ACC112 (cell line): Measurements from ENCODE around the gene WDR27.
A peak's percentile ranks its signal among the peaks of the same experiment; 100 is the strongest.
"Not testable (repeated sequence)": the region's sequence is repeated elsewhere in the genome, so short reads cannot be mapped to it uniquely, and the experiment has no call there.

ENCODE experiments used
- H2AFZ ChIP-seq: fragments of 200-600 bp; sonication (generic); one replicate; pipeline ENCODE4 v1.6.0; 2017; ENCODE audit warnings: antibody characterized with exemption, low read length; ENCODE audit not compliant: unreplicated experiment
- H3K27ac ChIP-seq: fragments of 200-600 bp; sonication (generic); 2 replicates; pipeline ENCODE4 v1.5.1; 2014; ENCODE audit warnings: low read depth, mild to moderate bottlenecking, antibody characterized with exemption, low read length, moderate library complexity
- H3K27me3 ChIP-seq: fragments of 200-600 bp; sonication (generic); 2 replicates; pipeline ENCODE4 v1.6.1; 2014; ENCODE audit warnings: mild to moderate bottlenecking, antibody characterized with exemption, low read length, moderate library complexity, mixed read lengths; ENCODE audit not compliant: insufficient read depth
- H3K36me3 ChIP-seq: fragments of 200-600 bp; sonication (generic); 2 replicates; pipeline ENCODE4 v1.6.1; 2016; ENCODE audit warnings: mild to moderate bottlenecking, antibody characterized with exemption, low read length, moderate library complexity, mixed read lengths; ENCODE audit not compliant: insufficient read depth
- H3K4me1 ChIP-seq: fragments of 200-600 bp; sonication (generic); one replicate; pipeline ENCODE4 v1.6.1; 2016; ENCODE audit warnings: low read length, mixed read lengths; ENCODE audit not compliant: insufficient read depth, unreplicated experiment, control insufficient read depth
- H3K4me3 ChIP-seq: fragments of 200-600 bp; sonication (generic); 2 replicates; pipeline ENCODE4 v1.5.1; 2014; ENCODE audit warnings: mild to moderate bottlenecking, low read depth, low read length
- H3K79me2 ChIP-seq: fragments of 200-600 bp; sonication (generic); one replicate; pipeline ENCODE4 v1.6.0; 2016; ENCODE audit warnings: low read length; ENCODE audit not compliant: control insufficient read depth, unreplicated experiment, insufficient read depth

The WDR27 gene

DNA sequence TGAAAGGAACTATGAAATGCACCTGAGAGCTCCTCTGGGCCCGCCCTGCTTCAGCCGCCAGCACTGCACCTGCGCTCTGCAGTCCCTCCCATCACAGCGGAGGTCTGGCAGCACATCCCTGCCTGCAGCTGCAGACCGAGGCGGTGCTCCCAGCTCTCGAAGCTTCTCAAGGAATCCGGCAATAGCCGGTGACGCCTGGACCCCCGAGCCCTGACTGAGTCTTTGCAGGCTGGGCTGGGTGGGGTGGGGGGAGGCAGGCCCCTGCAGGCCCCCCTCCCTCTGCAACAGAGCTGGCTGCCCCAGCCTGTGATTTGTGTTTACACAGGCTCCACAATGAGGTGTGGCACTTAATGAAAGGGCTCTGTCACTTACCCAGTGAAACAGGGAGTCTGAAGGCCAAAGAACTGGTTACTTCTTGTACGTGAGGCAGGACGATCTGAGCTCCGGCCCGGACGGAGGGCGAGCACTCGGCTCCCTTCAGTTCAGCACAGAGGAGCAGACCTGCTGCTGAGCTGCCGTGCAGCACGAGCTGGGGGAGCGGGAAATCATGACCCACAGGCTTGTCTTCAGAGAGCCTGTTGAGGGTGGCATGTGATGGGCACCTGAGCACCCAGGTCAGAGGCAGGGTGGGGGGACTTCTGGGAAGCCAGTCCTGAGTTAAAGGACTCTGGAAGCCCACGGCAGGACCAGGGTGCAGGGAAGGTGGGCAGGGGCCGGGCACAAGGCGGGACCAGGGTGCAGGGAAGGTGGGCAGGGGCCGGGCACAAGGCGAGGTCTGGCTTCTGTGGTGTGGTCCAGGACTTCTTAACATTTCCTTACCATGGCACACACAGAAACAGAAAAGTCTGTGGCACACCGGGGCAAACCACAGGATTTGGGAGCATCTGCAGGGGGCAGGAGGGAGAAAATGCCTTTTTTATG, 255.9 kb downstream of the WDR27 start:
- H3K27me3 ChIP-seq, result no peaks in the 10 kb centered on the region

GRCh38 chr6:169445227-169445626, 256.6 kb downstream of the WDR27 start:
- no peaks in the 10 kb centered on the region for H3K4me1 ChIP-seq
- no peaks in the 10 kb centered on the region for H3K79me2 ChIP-seq
- no peaks in the 10 kb centered on the region for H3K27me3 ChIP-seq
- H2AFZ ChIP-seq, result no peak overlapping the region
- H3K27ac ChIP-seq, result no peak overlapping the region
- H3K36me3 ChIP-seq, result no peaks in the 10 kb centered on the region
- no peak overlapping the region for H3K4me3 ChIP-seq

More for the DNA sequence above, 255.9 kb downstream of the WDR27 start:
- H3K4me3 ChIP-seq, result no peak overlapping the region
- H3K27ac ChIP-seq, result no peak overlapping the region
- no peaks in the 10 kb centered on the region for H3K36me3 ChIP-seq
- H3K4me1 ChIP-seq, result no peaks in the 10 kb centered on the region
- no peak overlapping the region for H2AFZ ChIP-seq
- H3K79me2 ChIP-seq, result no peaks in the 10 kb centered on the region

GRCh38 chr6:169441292-169441691, 260.5 kb downstream of the WDR27 start:
- Histone ChIP-seq H3K36me3 (no peaks in the 10 kb centered on the region), H3K79me2 (no peaks in the 10 kb centered on the region), H3K4me1 (no peaks in the 10 kb centered on the region), H2AFZ (no peak overlapping the region), H3K27ac (no peak overlapping the region), H3K27me3 (no peaks in the 10 kb centered on the region), H3K4me3 (no peak overlapping the region)

DNA sequence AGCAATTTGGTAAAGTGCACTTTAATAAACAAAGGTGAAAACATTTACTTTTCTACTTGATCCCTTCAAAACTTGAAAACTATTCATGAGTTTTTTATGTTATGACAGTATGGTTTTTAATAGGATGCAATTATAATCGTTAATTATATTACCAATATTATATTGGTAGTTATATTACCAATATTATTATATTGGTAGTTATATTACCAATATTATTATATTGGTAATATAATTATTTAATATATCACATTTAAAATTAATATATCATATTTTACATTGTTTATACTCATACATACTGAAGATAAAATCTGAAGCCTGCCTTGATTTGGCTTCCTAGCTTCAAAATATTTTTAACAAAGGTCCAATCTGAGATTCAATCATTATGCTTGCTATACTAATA, 262.1 kb downstream of the WDR27 start:
- Histone ChIP-seq H3K4me3 (no peak overlapping the region), H3K4me1 (no peaks in the 10 kb centered on the region), H3K36me3 (no peaks in the 10 kb centered on the region), H3K27ac (no peak overlapping the region), H3K27me3 (no peaks in the 10 kb centered on the region), H3K79me2 (no peaks in the 10 kb centered on the region), H2AFZ (no peak overlapping the region)

DNA sequence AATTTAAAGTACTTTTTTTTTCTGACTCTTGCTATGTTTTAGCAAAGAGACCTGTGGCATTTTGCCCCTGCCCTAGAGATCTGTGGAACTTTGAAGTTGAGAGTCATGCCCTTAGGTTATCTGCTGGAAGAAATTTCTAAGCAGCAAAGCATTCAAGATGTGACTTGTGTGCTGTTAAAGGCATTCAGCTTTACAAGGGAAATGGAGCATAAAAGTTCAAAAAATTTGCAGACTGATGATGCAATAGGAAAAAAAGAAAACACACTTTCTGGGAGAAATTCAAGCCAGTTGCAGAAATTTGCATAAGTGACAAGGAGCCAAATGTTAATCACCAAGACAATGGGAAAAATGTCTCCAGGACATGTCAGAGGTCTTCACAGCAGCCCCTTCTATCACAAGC, 267.3 kb downstream of the WDR27 start:
- H3K79me2 ChIP-seq, H2AFZ ChIP-seq: not testable (repeated sequence)

DNA sequence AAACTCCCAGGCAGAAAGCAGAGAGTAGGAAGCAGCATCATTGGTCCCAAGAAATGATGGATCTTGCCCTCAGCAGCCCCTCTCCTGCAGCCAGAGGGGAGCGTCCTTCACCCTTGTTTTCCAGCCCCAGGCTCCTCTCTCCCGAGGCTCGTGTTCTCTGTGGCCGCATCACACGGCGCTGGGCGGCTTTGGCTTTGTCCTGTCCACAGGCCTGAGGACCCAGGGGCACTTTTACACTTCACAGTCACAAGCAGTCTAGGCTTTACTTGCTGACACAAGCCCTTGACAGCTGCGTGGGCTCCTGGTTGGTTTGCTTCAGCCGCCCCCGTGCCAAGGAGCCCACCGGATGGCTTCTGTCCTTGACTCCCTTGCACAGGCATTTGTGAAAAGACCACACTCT, 272.8 kb downstream of the WDR27 start:
- Histone ChIP-seq H3K4me1 (peaks cover 14% of the 10 kb centered on the region), H2AFZ (no peak overlapping the region), H3K79me2 (no peaks in the 10 kb centered on the region), H3K4me3 (no peak overlapping the region), H3K36me3 (no peaks in the 10 kb centered on the region), H3K27ac (no peak overlapping the region), H3K27me3 (no peaks in the 10 kb centered on the region)

More for the DNA sequence above, 267.3 kb downstream of the WDR27 start:
- not testable (repeated sequence) for H3K27ac ChIP-seq, H3K4me3 ChIP-seq, H3K27me3 ChIP-seq, H3K4me1 ChIP-seq, H3K36me3 ChIP-seq

GRCh38 chr6:169428532-169428931, 273.3 kb downstream of the WDR27 start:
- peak overlapping the region; percentile 86 for H2AFZ ChIP-seq
- H3K36me3 ChIP-seq, result no peaks in the 10 kb centered on the region
- H3K4me3 ChIP-seq, result peak overlapping the region; percentile 61
- peak overlapping the region; percentile 64 for H3K27ac ChIP-seq
- no peaks in the 10 kb centered on the region for H3K27me3 ChIP-seq
- peaks cover 14% of the 10 kb centered on the region for H3K4me1 ChIP-seq
- H3K79me2 ChIP-seq, result no peaks in the 10 kb centered on the region

DNA sequence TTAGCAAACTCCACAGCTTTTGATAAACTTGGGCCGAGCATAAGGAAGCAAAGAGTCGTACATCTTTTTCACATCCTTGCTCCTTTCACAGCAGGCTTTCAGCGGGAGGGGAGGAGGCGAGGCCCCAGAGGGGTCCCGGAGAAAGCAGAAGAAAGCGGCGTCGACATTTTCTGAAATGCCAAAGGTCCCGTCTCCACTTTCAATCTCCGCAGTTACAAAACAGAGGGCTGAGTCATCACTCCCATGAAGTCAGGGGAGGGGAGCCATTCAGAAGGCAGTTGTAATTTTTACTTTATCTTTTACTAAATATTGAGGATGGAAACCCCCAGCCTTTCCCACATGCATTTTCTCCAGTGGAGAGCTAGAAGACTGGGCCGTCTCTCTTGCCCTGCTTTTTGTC, 274.0 kb downstream of the WDR27 start:
- Histone ChIP-seq H3K4me1 (peaks cover 14% of the 10 kb centered on the region), H3K4me3 (peak overlapping the region; percentile 61), H3K27me3 (no peaks in the 10 kb centered on the region), H2AFZ (peak overlapping the region; percentile 86), H3K36me3 (no peaks in the 10 kb centered on the region), H3K79me2 (no peaks in the 10 kb centered on the region), H3K27ac (peak overlapping the region; percentile 64)

GRCh38 chr6:169426611-169427010, 275.2 kb downstream of the WDR27 start:
- H3K4me1 ChIP-seq, result peaks cover 14% of the 10 kb centered on the region
- H3K27me3 ChIP-seq, result no peaks in the 10 kb centered on the region
- no peaks in the 10 kb centered on the region for H3K79me2 ChIP-seq
- H2AFZ ChIP-seq, result no peak overlapping the region
- H3K4me3 ChIP-seq, result no peak overlapping the region
- H3K27ac ChIP-seq, result no peak overlapping the region
- H3K36me3 ChIP-seq, result no peaks in the 10 kb centered on the region

DNA sequence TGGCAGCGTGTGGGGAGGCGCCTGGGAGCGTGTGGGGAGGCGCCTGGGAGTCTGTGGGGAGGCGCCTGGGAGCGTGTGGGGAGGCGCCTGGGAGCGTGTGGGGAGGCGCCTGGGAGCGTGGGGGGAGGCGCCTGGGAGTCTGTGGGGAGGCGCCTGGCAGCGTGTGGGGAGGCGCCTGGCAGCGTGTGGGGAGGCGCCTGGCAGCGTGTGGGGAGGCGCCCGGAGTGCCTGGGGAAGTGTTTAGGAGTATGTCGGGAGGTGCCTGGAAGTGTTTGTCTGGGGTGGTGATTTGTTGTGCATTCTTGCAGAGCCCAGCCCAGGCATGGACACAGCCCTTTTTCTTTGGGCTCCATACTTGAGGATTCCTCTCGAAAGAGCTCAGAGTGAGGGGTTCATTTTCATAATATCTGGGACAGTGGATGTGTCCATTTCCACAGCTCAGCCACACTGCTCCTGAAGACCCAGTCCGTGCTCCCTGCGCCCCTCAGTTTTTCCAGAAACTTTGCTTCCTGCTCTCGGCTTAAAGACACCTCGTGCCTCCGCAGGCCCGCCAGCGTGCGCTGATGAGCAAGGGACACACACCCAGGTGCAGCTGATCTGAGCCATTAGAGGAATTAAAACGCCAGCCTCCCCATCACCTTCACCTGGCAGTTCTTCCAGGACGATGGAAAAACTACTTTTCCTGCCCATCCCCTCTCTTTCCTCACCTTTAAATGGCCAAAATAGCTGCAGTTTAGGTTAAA, 276.0 kb downstream of the WDR27 start:
- no peak overlapping the region for H2AFZ ChIP-seq
- no peak overlapping the region for H3K27ac ChIP-seq
- H3K36me3 ChIP-seq, result no peaks in the 10 kb centered on the region
- H3K4me1 ChIP-seq, result peaks cover 14% of the 10 kb centered on the region
- no peak overlapping the region for H3K4me3 ChIP-seq
- H3K27me3 ChIP-seq, result no peaks in the 10 kb centered on the region
- no peaks in the 10 kb centered on the region for H3K79me2 ChIP-seq
